ENCODE data around the gene GTPBP4.

GRCh38 chr10:943334-944033 lies 44.8 kb upstream of the GTPBP4 start:
- TF ChIP-seq EZH2 (IDR thresholded peaks at IDR 0.05; ENCODE audit: insufficient read depth, low read length) (no peak), CTCF (IDR thresholded peaks at IDR 0.05; ENCODE audit: insufficient read depth, low read depth, low read length) (no peak)
